Endothelial cell of umbilical vein (primary cell): Measurements from ENCODE around the gene CCDC197. TPM values are rescaled to one million over a fixed set of nuclear protein-coding genes. Genes with fewer than 3 reads are reported as not detected.

ENCODE experiments used
- BruUV-seq: library from RNA; stranded (reverse); fragments of 400-500 nt; replicated peaks from 2 replicates; lab custom pipeline; 2021; lab: Mats Ljungman, UMichigan
- CTCF ChIA-PET: fragments of 300-600, 350-600 bp; sonication (Branson Sonifier 250); formaldehyde crosslinking; loops from one replicate; lab custom pipeline; 2021; ENCODE audit warnings: antibody characterized with exemption, inconsistent platforms; lab: Charles Lee
- POLR2A ChIA-PET: fragments of 300-600, 350-600 bp; sonication (Branson Sonifier 250); formaldehyde crosslinking; loops from one replicate; lab custom pipeline; 2021; ENCODE audit warnings: antibody characterized with exemption, inconsistent platforms; lab: Charles Lee
- DNase-seq: peaks from one replicate; pipeline ENCODE4 v3.0.0-alpha.2; 2011; ENCODE audit warnings: low read depth, low spot score
- FAIRE-seq: peaks from 2 replicates; lab custom pipeline; 2011; peaks lifted over from hg19 to GRCh38; lab: Jason Lieb, UNC
- H2AFZ ChIP-seq: 2 replicates; pipeline ENCODE4 v1.6.0; 2012; ENCODE audit warnings: low read depth, low read length, control low read depth, inconsistent platforms
- H3K27ac ChIP-seq: 2 replicates; pipeline ENCODE4 v1.5.1; 2011; ENCODE audit warnings: low read depth, mild to moderate bottlenecking, control low read depth, low read length, moderate library complexity; ENCODE audit not compliant: insufficient read depth
- H3K27me3 ChIP-seq, 2 experiments: 2 replicates each; pipeline versions ENCODE4 v1.6.0 to v1.6.1; 2011; ENCODE audit warnings: low read length in 2 of 2, mixed read lengths in 1 of 2; ENCODE audit not compliant: control insufficient read depth in 2 of 2, insufficient read depth in 2 of 2
- H3K36me3 ChIP-seq, 2 experiments: 2 replicates in 1 of 2; 3 replicates in 1 of 2; pipeline ENCODE4 v1.5.1; 2011; ENCODE audit warnings: low read length in 2 of 2, mild to moderate bottlenecking in 1 of 2, moderate library complexity in 1 of 2; ENCODE audit not compliant: control insufficient read depth in 2 of 2, insufficient read depth in 2 of 2; ENCODE audit errors: extremely low read depth in 1 of 2
- H3K4me1 ChIP-seq: 3 replicates; pipeline ENCODE4 v1.5.1; 2011; ENCODE audit warnings: mild to moderate bottlenecking, low read length; ENCODE audit not compliant: control insufficient read depth, insufficient read depth; ENCODE audit errors: extremely low read depth
- H3K4me2 ChIP-seq: 2 replicates; pipeline ENCODE4 v1.6.1; 2011; ENCODE audit warnings: low read length, control low read depth, mixed read lengths; ENCODE audit not compliant: insufficient read depth
- H3K4me3 ChIP-seq, 3 experiments: fragments of 200-600 bp in 1 of 3; sonication (generic), shearing (Covaris generic) in 1 of 3; replicated peaks in 1 of 3; 2 replicates each; pipeline ENCODE4 v1.5.1; 2011 to 2016; ENCODE audit warnings: control low read depth in 3 of 3, low read length in 3 of 3, mild to moderate bottlenecking in 2 of 3, inconsistent platforms in 1 of 3, low read depth in 1 of 3, moderate library complexity in 1 of 3; ENCODE audit not compliant: insufficient read depth in 1 of 3
- H3K79me2 ChIP-seq: 2 replicates; pipeline ENCODE4 v1.6.0; 2012; ENCODE audit warnings: low read length, inconsistent platforms; ENCODE audit not compliant: control insufficient read depth, insufficient read depth
- H3K9ac ChIP-seq: replicated peaks from 2 replicates; pipeline ENCODE3; 2011; ENCODE audit warnings: low read length, control low read depth; ENCODE audit not compliant: insufficient read depth; ENCODE audit errors: extremely low read depth
- H3K9me1 ChIP-seq: replicated peaks from 3 replicates; pipeline ENCODE4 v1.6.0; 2011; ENCODE audit warnings: mild to moderate bottlenecking, low read length; ENCODE audit not compliant: control insufficient read depth, insufficient read depth; ENCODE audit errors: extremely low read depth
- H3K9me3 ChIP-seq: replicated peaks from 2 replicates; pipeline ENCODE4 v1.5.1; 2012; ENCODE audit warnings: low read length, inconsistent platforms; ENCODE audit not compliant: control insufficient read depth, insufficient read depth
- H4K20me1 ChIP-seq: replicated peaks from 2 replicates; pipeline ENCODE3; 2011; ENCODE audit warnings: mild to moderate bottlenecking, low read length; ENCODE audit not compliant: control insufficient read depth, insufficient read depth; ENCODE audit errors: extremely low read depth
- EZH2 ChIP-seq: IDR thresholded peaks from 2 replicates; pipeline ENCODE4 v1.6.1; 2012; ENCODE audit warnings: borderline replicate concordance, low read depth, mild to moderate bottlenecking, moderate library complexity, low read length, inconsistent platforms; ENCODE audit not compliant: severe bottlenecking
- FOS ChIP-seq: IDR thresholded peaks from 2 replicates; pipeline ENCODE4 v1.6.1; 2011; ENCODE audit warnings: mild to moderate bottlenecking, low read length, moderate library complexity, borderline replicate concordance; ENCODE audit not compliant: insufficient read depth
- GATA2 ChIP-seq: IDR thresholded peaks from 2 replicates; pipeline ENCODE4 v1.7.0; 2011; ENCODE audit warnings: low read depth, mild to moderate bottlenecking, moderate library complexity, mixed read lengths, low read length; ENCODE audit not compliant: insufficient read length, insufficient read depth
- JUN ChIP-seq: IDR thresholded peaks from 2 replicates; pipeline ENCODE4 v1.6.1; 2011; ENCODE audit warnings: borderline replicate concordance, low read depth; ENCODE audit not compliant: insufficient read length, insufficient read depth
- MAX ChIP-seq: IDR thresholded peaks from 2 replicates; pipeline ENCODE4 v1.6.1; 2011; ENCODE audit not compliant: insufficient read depth, insufficient read length
- MYC ChIP-seq: IDR thresholded peaks from one replicate; pipeline ENCODE4 v1.6.1; 2011; ENCODE audit warnings: mild to moderate bottlenecking, low read depth, low read length
- POLR2A ChIP-seq: IDR thresholded peaks from 2 replicates; pipeline ENCODE4 v1.6.1; 2012; ENCODE audit warnings: low read depth, mild to moderate bottlenecking, control low read depth, low read length
- POLR2AphosphoS5 ChIP-seq: IDR thresholded peaks from 2 replicates; pipeline ENCODE4 v1.6.1; 2012; ENCODE audit warnings: low read depth, mild to moderate bottlenecking, control low read depth, low read length, moderate library complexity; ENCODE audit not compliant: insufficient read depth
- dilution Hi-C: fragments of 300-500 bp; cut with MboI; formaldehyde crosslinking; loops from one replicate; pipeline ENCODE4 v1.15.0; 2019; ENCODE audit warnings: low sequenced_read_pairs; ENCODE audit not compliant: extremely low pct_ligation_motif_present
- intact Hi-C: fragments of 100-400 bp; cut with micrococcal nuclease; formaldehyde crosslinking; loops from one replicate; pipeline ENCODE4 v1.10.0; 2022
- polyA plus RNA-seq, 4 experiments: library from polyadenylated mRNA; depleted of rRNA in 3 of 4; stranded (reverse) in 3 of 4; unstranded in 1 of 4; fragments of >200 nt; gene quantifications; 2 replicates each; pipeline versions ENCODE4 v1.2.1 to v1.2.3, GENCODE V29; 2011 to 2012; ENCODE audit warnings: missing spikeins in 1 of 4
- total RNA-seq: library from RNA; stranded (reverse); gene quantifications from 2 replicates; pipeline ENCODE4 v1.2.3, GENCODE V29; 2021
- TF ChIP-seq, protein P1 (sequence below), 2 donors: IDR thresholded peaks; 1 replicate in 1 of 2; 2 replicates in 1 of 2; pipeline ENCODE4 v1.5.1; 2011; ENCODE audit warnings: low read length in 2 of 2, mild to moderate bottlenecking in 2 of 2, moderate library complexity in 2 of 2, control low read depth in 1 of 2, inconsistent platforms in 1 of 2, low read depth in 1 of 2; ENCODE audit not compliant: insufficient read depth in 1 of 2; ENCODE audit errors: extremely low read depth in 1 of 2

Gene CCDC197
- total and polyA plus RNA-seq, 2 donors (not counting 3 experiments of a cell fraction or from before 2014, with no cell fraction given), result not detected

- TF ChIP-seq POLR2AphosphoS5 (no peak), POLR2A (no peak), MAX (no peak), EZH2 (no peak), FOS (no peak), GATA2 (no peak), JUN (no peak), MYC (no peak)
- TF ChIP-seq, protein P1, sequence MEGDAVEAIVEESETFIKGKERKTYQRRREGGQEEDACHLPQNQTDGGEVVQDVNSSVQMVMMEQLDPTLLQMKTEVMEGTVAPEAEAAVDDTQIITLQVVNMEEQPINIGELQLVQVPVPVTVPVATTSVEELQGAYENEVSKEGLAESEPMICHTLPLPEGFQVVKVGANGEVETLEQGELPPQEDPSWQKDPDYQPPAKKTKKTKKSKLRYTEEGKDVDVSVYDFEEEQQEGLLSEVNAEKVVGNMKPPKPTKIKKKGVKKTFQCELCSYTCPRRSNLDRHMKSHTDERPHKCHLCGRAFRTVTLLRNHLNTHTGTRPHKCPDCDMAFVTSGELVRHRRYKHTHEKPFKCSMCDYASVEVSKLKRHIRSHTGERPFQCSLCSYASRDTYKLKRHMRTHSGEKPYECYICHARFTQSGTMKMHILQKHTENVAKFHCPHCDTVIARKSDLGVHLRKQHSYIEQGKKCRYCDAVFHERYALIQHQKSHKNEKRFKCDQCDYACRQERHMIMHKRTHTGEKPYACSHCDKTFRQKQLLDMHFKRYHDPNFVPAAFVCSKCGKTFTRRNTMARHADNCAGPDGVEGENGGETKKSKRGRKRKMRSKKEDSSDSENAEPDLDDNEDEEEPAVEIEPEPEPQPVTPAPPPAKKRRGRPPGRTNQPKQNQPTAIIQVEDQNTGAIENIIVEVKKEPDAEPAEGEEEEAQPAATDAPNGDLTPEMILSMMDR (IDR thresholded peaks at IDR 0.05; ENCODE audit: extremely low read depth in 1 of 2, insufficient read depth in 1 of 2, low read depth in 1 of 2, low read length in 2 of 2), result no peak
- no peaks in the 10 kb centered on the region for H3K36me3 ChIP-seq
- DNase-seq (no peak), FAIRE-seq (no peak)
- H3K27me3 ChIP-seq, result peaks cover 0 to 8% of the 10 kb centered on the region in 2 experiments
- H4K20me1 ChIP-seq, result no peaks in the 10 kb centered on the region
- intact Hi-C loops, result no loop called here
- no peak overlapping the region for H3K27ac ChIP-seq
- H3K9me3 ChIP-seq, result no peaks in the 10 kb centered on the region
- no peak overlapping the region for H3K4me2 ChIP-seq
- dilution Hi-C loops, result no loop called here
- H3K79me2 ChIP-seq, result no peaks in the 10 kb centered on the region
- H3K4me3 ChIP-seq, result no peak overlapping the region
- no peak overlapping the region for H3K9ac ChIP-seq
- no peaks in the 10 kb centered on the region for H3K9me1 ChIP-seq
- BruUV-seq, result no TSS peak
- ChIA-PET POLR2A (no interaction called here), CTCF (interaction anchor here (0.6 to 1.0 kb wide), 3 partner anchors 15 to 117 kb away, joined by 3 to 4 read pairs (median 3); no protein-coding TSS in a partner anchor)
- no peaks in the 10 kb centered on the region for H3K4me1 ChIP-seq
- H2AFZ ChIP-seq, result no peak overlapping the region
Observed at GRCh38 chr14:94019329-94019728, 22.2 kb downstream of the CCDC197 start.
